ENCODE results near the gene MYH9. TPM values are rescaled to one million over a fixed set of nuclear protein-coding genes. Genes with fewer than 3 reads are reported as not detected.
"Not testable (repeated sequence)": the region's sequence is repeated elsewhere in the genome, so short reads cannot be mapped to it uniquely, and the experiment has no call there.

Gene MYH9
- total RNA-seq, 1 donor from 2014 or later = 122 TPM

DNA sequence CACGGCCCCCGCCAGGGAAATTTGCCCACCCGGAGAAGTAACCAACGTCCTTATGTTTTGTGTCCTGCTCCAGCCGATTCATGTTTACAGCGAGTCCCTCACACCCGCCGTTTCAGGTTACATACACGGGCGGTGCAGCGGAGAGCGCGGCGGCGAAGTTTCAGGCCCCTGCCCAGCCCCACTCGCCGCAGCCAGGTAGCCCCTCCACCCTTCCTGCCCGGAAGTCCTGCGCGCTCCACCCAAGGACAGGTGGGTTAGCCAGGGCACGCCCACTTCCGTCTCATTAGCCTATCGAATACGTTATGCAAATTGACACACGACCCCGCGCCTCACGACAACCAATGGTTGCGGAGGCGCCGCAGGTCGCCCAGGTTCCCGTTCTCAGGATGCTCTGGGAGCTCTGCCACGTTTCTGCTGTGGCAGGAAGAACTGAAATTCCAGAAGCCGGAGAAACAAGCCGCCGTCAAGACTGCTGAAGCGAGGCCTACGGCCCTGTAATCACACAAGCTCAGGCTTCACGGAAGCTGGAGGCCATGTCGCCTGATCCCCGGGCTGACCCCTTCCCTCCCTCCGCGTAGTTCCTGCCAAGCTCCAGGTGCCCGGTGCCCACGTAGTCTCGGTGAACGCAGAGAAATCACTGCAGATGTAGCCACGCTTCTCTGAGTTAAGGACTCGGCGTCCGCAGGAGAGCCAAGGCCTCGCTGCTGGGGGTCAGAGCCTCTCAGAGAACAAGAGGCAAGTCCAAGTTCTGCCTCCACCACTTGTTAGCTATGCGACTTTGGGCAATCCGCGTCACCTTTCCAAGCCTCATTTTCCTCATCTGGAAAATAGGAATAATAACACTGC lies 22.4 kb upstream of the MYH9 start:
- Mint-ChIP-seq H3K36me3 (ENCODE audit: unreplicated experiment) (no peaks in the 10 kb centered on the region), H3K9me3 (ENCODE audit: unreplicated experiment) (peaks cover 4% of the 10 kb centered on the region), H3K4me3 (ENCODE audit: unreplicated experiment) (peak overlapping the region; percentile 87), H3K27ac (ENCODE audit: unreplicated experiment) (no peak overlapping the region), H3K27me3 (ENCODE audit: unreplicated experiment) (peaks cover 4% of the 10 kb centered on the region), H3K4me1 (ENCODE audit: low read depth, unreplicated experiment) (peaks cover 4% of the 10 kb centered on the region)
- peak; percentile 67 for DNase-seq
- TF ChIP-seq, protein P1, sequence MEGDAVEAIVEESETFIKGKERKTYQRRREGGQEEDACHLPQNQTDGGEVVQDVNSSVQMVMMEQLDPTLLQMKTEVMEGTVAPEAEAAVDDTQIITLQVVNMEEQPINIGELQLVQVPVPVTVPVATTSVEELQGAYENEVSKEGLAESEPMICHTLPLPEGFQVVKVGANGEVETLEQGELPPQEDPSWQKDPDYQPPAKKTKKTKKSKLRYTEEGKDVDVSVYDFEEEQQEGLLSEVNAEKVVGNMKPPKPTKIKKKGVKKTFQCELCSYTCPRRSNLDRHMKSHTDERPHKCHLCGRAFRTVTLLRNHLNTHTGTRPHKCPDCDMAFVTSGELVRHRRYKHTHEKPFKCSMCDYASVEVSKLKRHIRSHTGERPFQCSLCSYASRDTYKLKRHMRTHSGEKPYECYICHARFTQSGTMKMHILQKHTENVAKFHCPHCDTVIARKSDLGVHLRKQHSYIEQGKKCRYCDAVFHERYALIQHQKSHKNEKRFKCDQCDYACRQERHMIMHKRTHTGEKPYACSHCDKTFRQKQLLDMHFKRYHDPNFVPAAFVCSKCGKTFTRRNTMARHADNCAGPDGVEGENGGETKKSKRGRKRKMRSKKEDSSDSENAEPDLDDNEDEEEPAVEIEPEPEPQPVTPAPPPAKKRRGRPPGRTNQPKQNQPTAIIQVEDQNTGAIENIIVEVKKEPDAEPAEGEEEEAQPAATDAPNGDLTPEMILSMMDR (IDR thresholded peaks at IDR 0.05; ENCODE audit: partially characterized antibody, unreplicated experiment) = no peak

DNA sequence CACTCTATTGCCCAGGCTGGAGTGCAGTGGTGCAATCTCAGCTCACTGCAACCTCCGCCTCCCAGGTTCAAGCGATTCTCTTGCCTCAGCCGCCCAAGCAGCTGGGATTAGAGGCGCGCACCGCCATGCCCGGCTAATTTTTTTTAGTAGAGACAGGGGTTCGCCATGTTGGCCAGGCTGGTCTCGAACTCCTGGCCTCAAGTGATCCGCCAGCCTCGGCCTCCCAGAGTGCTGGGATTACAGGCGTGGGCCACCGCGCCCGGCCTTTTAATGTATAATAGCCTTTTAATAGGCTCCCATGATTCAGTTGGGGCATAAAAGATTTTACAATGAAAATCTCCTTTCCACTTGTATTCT lies 21.8 kb upstream of the MYH9 start:
- H3K4me3 Mint-ChIP-seq (ENCODE audit: unreplicated experiment) = peak overlapping the region; percentile 87
- not testable (repeated sequence) for DNase-seq; H3K9me3 Mint-ChIP-seq (ENCODE audit: unreplicated experiment); H3K27ac Mint-ChIP-seq (ENCODE audit: unreplicated experiment); H3K27me3 Mint-ChIP-seq (ENCODE audit: unreplicated experiment); H3K36me3 Mint-ChIP-seq (ENCODE audit: unreplicated experiment); H3K4me1 Mint-ChIP-seq (ENCODE audit: low read depth, unreplicated experiment)

GRCh38 chr22:36409056-36409455 lies 21.3 kb upstream of the MYH9 start:
- peaks cover 4% of the 10 kb centered on the region for H3K27me3 Mint-ChIP-seq (ENCODE audit: unreplicated experiment)
- peak overlapping the region; percentile 63 for H3K4me3 Mint-ChIP-seq (ENCODE audit: unreplicated experiment)
- peaks cover 4% of the 10 kb centered on the region for H3K9me3 Mint-ChIP-seq (ENCODE audit: unreplicated experiment)
- no peak for DNase-seq
- H3K27ac Mint-ChIP-seq (ENCODE audit: unreplicated experiment) = no peak overlapping the region
- H3K36me3 Mint-ChIP-seq (ENCODE audit: unreplicated experiment) = no peaks in the 10 kb centered on the region
- TF ChIP-seq, protein P1 (IDR thresholded peaks at IDR 0.05; ENCODE audit: partially characterized antibody, unreplicated experiment) = no peak
- H3K4me1 Mint-ChIP-seq (ENCODE audit: low read depth, unreplicated experiment) = peaks cover 4% of the 10 kb centered on the region

DNA sequence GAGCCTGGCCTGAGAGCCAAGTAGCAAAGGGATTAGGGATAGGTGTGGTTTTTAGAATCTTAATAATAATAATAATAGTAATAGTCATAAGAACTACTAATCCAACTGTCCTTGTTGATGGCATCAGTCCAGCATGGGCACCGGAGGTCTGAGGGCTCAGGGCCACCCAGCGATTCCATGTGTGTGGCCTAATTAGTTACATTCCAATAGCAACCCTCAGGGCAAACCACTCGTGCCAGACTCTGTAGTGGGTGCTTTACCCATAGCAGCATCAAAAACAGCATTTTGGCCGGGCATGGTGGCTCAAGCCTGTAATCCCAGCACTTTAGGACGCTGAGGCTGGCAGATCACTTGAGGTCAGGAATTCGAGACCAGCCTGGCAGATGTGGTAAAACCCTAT lies 19.0 kb upstream of the MYH9 start:
- TF ChIP-seq, protein P1 (IDR thresholded peaks at IDR 0.05; ENCODE audit: partially characterized antibody, unreplicated experiment) = no peak
- H3K4me1 Mint-ChIP-seq (ENCODE audit: low read depth, unreplicated experiment) = no peaks in the 10 kb centered on the region

DNA sequence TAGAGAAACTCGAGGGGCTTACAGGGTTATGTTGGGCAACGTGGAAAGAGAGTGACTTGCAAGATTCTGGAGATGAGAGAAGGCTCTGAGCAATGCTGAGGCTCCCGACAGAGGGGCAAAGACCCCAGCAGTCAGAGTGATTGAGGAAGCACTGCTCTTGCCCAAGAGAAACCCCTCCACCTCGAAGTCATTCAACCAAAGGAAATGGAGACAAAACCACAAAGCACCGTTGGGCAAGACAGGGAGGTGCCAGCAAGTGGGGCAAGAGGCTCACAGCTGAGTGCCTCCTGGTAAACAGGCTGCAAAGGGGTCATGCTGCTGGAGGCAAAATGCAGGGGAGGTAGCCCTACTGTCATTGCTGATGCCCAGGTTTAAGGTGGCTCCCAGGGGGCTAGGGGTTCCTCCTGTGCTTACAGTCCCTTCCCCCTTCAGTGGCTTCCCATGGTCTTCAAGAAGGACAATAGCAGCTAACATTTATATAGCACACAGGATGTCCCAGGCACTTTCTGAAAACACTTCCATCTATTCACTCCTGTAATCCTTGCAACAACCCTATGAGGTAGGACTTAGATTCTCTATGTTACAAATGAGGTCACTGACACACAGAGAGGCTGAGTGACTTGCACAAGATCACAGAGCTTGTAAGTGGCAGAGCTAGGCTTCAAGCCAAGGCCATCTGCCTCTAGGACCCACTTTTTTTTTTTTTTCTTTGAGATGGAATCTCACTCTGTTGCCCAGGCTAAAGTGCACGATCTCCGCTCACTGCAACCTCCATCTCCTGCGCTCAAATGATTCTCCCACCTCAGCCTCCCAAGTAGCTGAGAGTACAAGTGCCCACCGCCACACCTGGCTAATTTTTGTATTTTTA lies 18.1 kb upstream of the MYH9 start:
- H3K9me3 Mint-ChIP-seq (ENCODE audit: unreplicated experiment) = peaks cover 1% of the 10 kb centered on the region

More for the DNA sequence above, 19.0 kb upstream of the MYH9 start:
- H3K27ac Mint-ChIP-seq (ENCODE audit: unreplicated experiment) = no peak overlapping the region
- H3K9me3 Mint-ChIP-seq (ENCODE audit: unreplicated experiment) = peaks cover 1% of the 10 kb centered on the region
- no peak overlapping the region for H3K4me3 Mint-ChIP-seq (ENCODE audit: unreplicated experiment)
- H3K27me3 Mint-ChIP-seq (ENCODE audit: unreplicated experiment) = peaks cover 4% of the 10 kb centered on the region
- DNase-seq = no peak
- H3K36me3 Mint-ChIP-seq (ENCODE audit: unreplicated experiment) = no peaks in the 10 kb centered on the region

More for the DNA sequence above, 18.1 kb upstream of the MYH9 start:
- Mint-ChIP-seq H3K27me3 (ENCODE audit: unreplicated experiment) (peaks cover 4% of the 10 kb centered on the region), H3K36me3 (ENCODE audit: unreplicated experiment) (no peaks in the 10 kb centered on the region), H3K4me1 (ENCODE audit: low read depth, unreplicated experiment) (no peaks in the 10 kb centered on the region), H3K27ac (ENCODE audit: unreplicated experiment) (no peak overlapping the region), H3K4me3 (ENCODE audit: unreplicated experiment) (no peak overlapping the region)
- TF ChIP-seq, protein P1 (IDR thresholded peaks at IDR 0.05; ENCODE audit: partially characterized antibody, unreplicated experiment) = no peak
- DNase-seq = no peak

Measured in glutamatergic neuron (in vitro differentiated cells).